HCT116 (cell line): ENCODE data around the gene LAP3. TPM values are rescaled to one million over a fixed set of nuclear protein-coding genes. Genes with fewer than 3 reads are reported as not detected.

Experiments
- ATAC-seq: fragments of 200-7000 bp; cut with Tn5 transposase; 2 replicates; pipeline ENCODE4 v1.9.1; 2020; ENCODE audit warnings: mild to moderate bottlenecking, moderate library complexity
- BruUV-seq: library from RNA; stranded (reverse); fragments of 400-500 nt; replicated peaks from 2 replicates; lab custom pipeline; 2021; lab: Mats Ljungman, UMichigan
- CTCF ChIA-PET: fragments of 300-600 bp; sonication (Branson Sonifier 250); formaldehyde crosslinking; loops from one replicate; lab custom pipeline; 2021; ENCODE audit warnings: antibody characterized with exemption; lab: Charles Lee
- POLR2A ChIA-PET: fragments of 300-600, 350-600 bp; sonication (Branson Sonifier 250); formaldehyde crosslinking; loops from one replicate; lab custom pipeline; 2021; ENCODE audit warnings: antibody characterized with exemption; lab: Charles Lee
- RAD21 ChIA-PET, 2 experiments: fragments of 300-600 bp; sonication (Branson Sonifier 250); formaldehyde crosslinking; loops; one replicate each; lab custom pipeline; 2023; ENCODE audit warnings: low total read pairs in 2 of 2; ENCODE audit not compliant: uncharacterized antibody in 2 of 2, unreplicated experiment in 2 of 2, low non-redundant PET in 1 of 2; lab: Charles Lee
- DNase-seq: peaks from one replicate; pipeline ENCODE4 v3.0.0-alpha.2; 2010; ENCODE audit warnings: low read depth, low spot score
- H2AFZ ChIP-seq: fragments of 200-600 bp; shearing (Covaris generic), sonication (generic); 2 replicates; pipeline ENCODE4 v1.6.1; 2017; ENCODE audit warnings: low read depth, mixed run types, mixed read lengths, antibody characterized with exemption, low read length; ENCODE audit not compliant: poor library complexity, severe bottlenecking
- H3K27ac ChIP-seq: 2 replicates; pipeline ENCODE4 v1.5.1; 2012; ENCODE audit warnings: low read depth, low read length
- H3K27me3 ChIP-seq: fragments of 200-600 bp; sonication (generic); 2 replicates; pipeline ENCODE4 v1.6.1; 2016; ENCODE audit warnings: mixed run types, low read length, mixed read lengths; ENCODE audit not compliant: insufficient read depth
- H3K36me3 ChIP-seq, 2 experiments: fragments of 200-500 bp in 1 of 2; fragments of 200-600 bp in 1 of 2; sonication (Bioruptor generic) in 1 of 2; sonication (generic) in 1 of 2; 2 replicates each; pipeline versions ENCODE4 v1.5.1 to v1.6.1; 2014 to 2016; ENCODE audit warnings: low read length in 2 of 2, inconsistent platforms in 1 of 2, mixed read lengths in 1 of 2, mixed run types in 1 of 2; ENCODE audit not compliant: insufficient read depth in 2 of 2, control insufficient read depth in 1 of 2
- H3K4me1 ChIP-seq, 2 experiments: fragments of 200-600 bp in 1 of 2; sonication (generic) in 1 of 2; 2 replicates each; pipeline versions ENCODE4 v1.5.1 to v1.6.1; 2012 to 2017; ENCODE audit warnings: low read length in 2 of 2, inconsistent platforms in 1 of 2, mild to moderate bottlenecking in 1 of 2, mixed read lengths in 1 of 2, mixed run types in 1 of 2, moderate library complexity in 1 of 2; ENCODE audit not compliant: insufficient read depth in 2 of 2, control insufficient read depth in 1 of 2
- H3K4me2 ChIP-seq: fragments of 200-600 bp; sonication (generic); 2 replicates; pipeline ENCODE4 v1.6.1; 2017; ENCODE audit warnings: mixed run types, low read length, mixed read lengths
- H3K4me3 ChIP-seq, 2 experiments: fragments of 200-600 bp in 1 of 2; sonication (generic) in 1 of 2; replicated peaks in 1 of 2; 2 replicates each; pipeline ENCODE4 v1.5.1; 2011 to 2016; ENCODE audit warnings: low read length in 2 of 2, control low read depth in 1 of 2, low read depth in 1 of 2, mild to moderate bottlenecking in 1 of 2, mixed read lengths in 1 of 2, mixed run types in 1 of 2
- H3K79me2 ChIP-seq: fragments of 200-600 bp; sonication (generic); 2 replicates; pipeline ENCODE4 v1.6.1; 2017; ENCODE audit warnings: mild to moderate bottlenecking, mixed run types, low read length, moderate library complexity, mixed read lengths; ENCODE audit not compliant: insufficient read depth
- H3K9ac ChIP-seq: fragments of 200-600 bp; sonication (generic); 2 replicates; pipeline ENCODE4 v1.6.1; 2016; ENCODE audit warnings: low read length, mixed read lengths
- H3K9me2 ChIP-seq: fragments of 200-600 bp; sonication (generic), shearing (Covaris generic); 2 replicates; pipeline ENCODE4 v1.6.1; 2017; ENCODE audit warnings: mixed run types, mild to moderate bottlenecking, moderate library complexity; ENCODE audit not compliant: insufficient read depth
- H3K9me3 ChIP-seq, 2 experiments: fragments of 200-500 bp in 1 of 2; fragments of 200-600 bp in 1 of 2; sonication (Bioruptor generic) in 1 of 2; sonication (generic) in 1 of 2; 2 replicates each; pipeline ENCODE4 v1.6.1; 2014 to 2017; ENCODE audit warnings: low read length in 2 of 2, mixed read lengths in 2 of 2, inconsistent platforms in 1 of 2, low read depth in 1 of 2, mild to moderate bottlenecking in 1 of 2, mixed run types in 1 of 2, moderate library complexity in 1 of 2; ENCODE audit not compliant: control insufficient read depth in 1 of 2, insufficient read depth in 1 of 2
- H4K20me1 ChIP-seq: fragments of 200-600 bp; sonication (generic), shearing (Covaris generic); 2 replicates; pipeline ENCODE4 v1.6.1; 2017; ENCODE audit warnings: mixed run types, mild to moderate bottlenecking, moderate library complexity; ENCODE audit not compliant: insufficient read depth
- ATF3 ChIP-seq: IDR thresholded peaks from 2 replicates; pipeline ENCODE4 v1.6.1; 2012
- CEBPB ChIP-seq: IDR thresholded peaks from 2 replicates; pipeline ENCODE4 v1.6.1; 2012; ENCODE audit warnings: low read depth
- EZH2 ChIP-seq: fragments of 200-600 bp; sonication (generic); IDR thresholded peaks from 2 replicates; pipeline ENCODE4 v1.6.1; 2017; ENCODE audit warnings: antibody characterized with exemption, mixed run types
- MAX ChIP-seq: IDR thresholded peaks from 2 replicates; pipeline ENCODE4 v1.6.1; 2012
- intact Hi-C: fragments of 100-400 bp; cut with micrococcal nuclease; formaldehyde crosslinking; loops from 2 replicates; pipeline ENCODE4 v1.10.0; 2022
- total RNA-seq: library from RNA; stranded (reverse); gene quantifications from one replicate; pipeline ENCODE4 v1.2.1, GENCODE V29; 2021; ENCODE audit not compliant: unreplicated experiment

Gene LAP3
- total RNA-seq, 1 experiment from 2014 or later: 59.9 TPM

- no peak for DNase-seq
- no peak for TF ChIP-seq EZH2
- TF ChIP-seq MAX: no peak
- no peak for ATAC-seq
- H2AFZ ChIP-seq: no peak overlapping the region
- no peaks in the 10 kb centered on the region for H3K79me2 ChIP-seq
- H3K9me2 ChIP-seq: no peaks in the 10 kb centered on the region
- ChIA-PET CTCF (no interaction called here), RAD21 (no interaction called here), POLR2A (no interaction called here)
- BruUV-seq: no TSS peak
- no peak overlapping the region for H3K9ac ChIP-seq
- no peak overlapping the region for H3K4me2 ChIP-seq
- H3K4me1 ChIP-seq: 0 out of 4 replicates have a peak, but pooled peaks cover 0 to 3% of the 10 kb centered on the region in 2 experiments
- no peak overlapping the region for H3K4me3 ChIP-seq
- H3K36me3 ChIP-seq: no peaks in the 10 kb centered on the region
- H3K27me3 ChIP-seq: 0 out of 2 replicates have a peak, but pooled peaks cover 8% of the 10 kb centered on the region
- intact Hi-C loops: no loop called here
- H3K9me3 ChIP-seq: no peaks in the 10 kb centered on the region
- no peak overlapping the region for H3K27ac ChIP-seq
- no peaks in the 10 kb centered on the region for H4K20me1 ChIP-seq
Observed at GRCh38 chr4:17554568-17554967, 22.4 kb upstream of the LAP3 start.

- no peak overlapping the region for H3K27ac ChIP-seq
- 0 out of 2 replicates have a peak, but pooled peaks cover 8% of the 10 kb centered on the region for H3K27me3 ChIP-seq
- intact Hi-C loops: no loop called here
- H3K4me2 ChIP-seq: no peak overlapping the region
- no peaks in the 10 kb centered on the region for H3K36me3 ChIP-seq
- no peak overlapping the region for H3K4me3 ChIP-seq
- peaks cover 0 to 4% of the 10 kb centered on the region in 2 experiments; a peak in 2 of 4 replicates for H3K4me1 ChIP-seq
- no peak overlapping the region for H2AFZ ChIP-seq
- no peaks in the 10 kb centered on the region for H4K20me1 ChIP-seq
- ATAC-seq: no peak
- no peak for DNase-seq
- H3K9me3 ChIP-seq: no peaks in the 10 kb centered on the region
- CTCF ChIA-PET: no interaction called here
- no peak for TF ChIP-seq ATF3
- TF ChIP-seq CEBPB: no peak
- no peak overlapping the region for H3K9ac ChIP-seq
- BruUV-seq: no TSS peak
- RAD21 ChIA-PET: no interaction called here
- H3K79me2 ChIP-seq: no peaks in the 10 kb centered on the region
- H3K9me2 ChIP-seq: no peaks in the 10 kb centered on the region
- POLR2A ChIA-PET: no interaction called here
Observed at GRCh38 chr4:17556498-17556897, 20.5 kb upstream of the LAP3 start.
